ENCODE results near the gene AHI1. TPM values are rescaled to one million over a fixed set of nuclear protein-coding genes. Genes with fewer than 3 reads are reported as not detected.

The AHI1 gene
- polyA plus RNA-seq, 1 of the 3 experiments (the other 2 are of a cell fraction), result 7.3 TPM

- TF ChIP-seq YY1 (IDR thresholded peaks at IDR 0.05; ENCODE audit: low read depth), result no peak
- no peak for TF ChIP-seq TAF1 (IDR thresholded peaks at IDR 0.05; ENCODE audit: borderline replicate concordance, low read depth, low read length)
- no peak for TF ChIP-seq RAD21 (IDR thresholded peaks at IDR 0.05; ENCODE audit: low read length)
- TF ChIP-seq RXRA (IDR thresholded peaks at IDR 0.05; ENCODE audit: borderline replicate concordance, low read depth), result no peak
- TF ChIP-seq EZH2phosphoT487 (IDR thresholded peaks at IDR 0.05; ENCODE audit: borderline replicate concordance, low read depth), result no peak
- TF ChIP-seq FOSL2 (IDR thresholded peaks at IDR 0.05; ENCODE audit: borderline replicate concordance, low read depth), result no peak
- no peak for TF ChIP-seq NFIC (IDR thresholded peaks at IDR 0.05; ENCODE audit: borderline replicate concordance)
- no peak for TF ChIP-seq NRF1 (IDR thresholded peaks at IDR 0.05; ENCODE audit: low read depth, low read length)
- no peak for TF ChIP-seq FOXJ3 (CRISPR knock-in tag; IDR thresholded peaks at IDR 0.05)
- 98% methylated on average over 2 of the region's 2 CpGs for WGBS (ENCODE audit: low lambda C conversion rate)
- no peak for DNase-seq
- H3K9me3 ChIP-seq, result no peaks in the 10 kb centered on the region; the same call in 1 of the 2 replicates
- H3K27me3 ChIP-seq (ENCODE audit: insufficient read depth), result no peaks in the 10 kb centered on the region
- no peaks in the 10 kb centered on the region for H3K9me2 ChIP-seq
- peaks cover 0 to 5% of the 10 kb centered on the region in 2 experiments; a peak in 1 of 4 replicates for H3K4me1 ChIP-seq (ENCODE audit: control insufficient read depth in 1 of 2, insufficient read depth in 2 of 2, low read depth in 1 of 2, low read length in 1 of 2)
- no peak overlapping the region for H3K4me3 ChIP-seq (ENCODE audit: low read depth in 2 of 2, low read length in 1 of 2)
- no peak overlapping the region for H2AFZ ChIP-seq (ENCODE audit: low read depth)
- H3K27ac ChIP-seq (ENCODE audit: low read depth in 2 of 2, low read length in 1 of 2), result no peak overlapping the region
- H3F3A ChIP-seq (replicated peaks; ENCODE audit: insufficient read depth), result peaks cover 18% of the 10 kb centered on the region
- H3K9ac ChIP-seq, result no peak overlapping the region
- ChIA-PET CTCF (no interaction called here), POLR2A (no interaction called here)
- peaks cover 0 to 3% of the 10 kb centered on the region in 2 experiments for H3K36me3 ChIP-seq (replicated peaks in 1 of 2; ENCODE audit: control insufficient read depth in 1 of 2, insufficient read depth in 2 of 2, low read length in 1 of 2)
- H3K79me2 ChIP-seq (ENCODE audit: insufficient read depth), result peaks cover 19% of the 10 kb centered on the region
- H4K20me1 ChIP-seq (ENCODE audit: insufficient read depth), result no peaks in the 10 kb centered on the region
- H3K4me2 ChIP-seq, result no peak overlapping the region
Measured at GRCh38 chr6:135353113-135353512, 144.4 kb downstream of the AHI1 start.

DNA sequence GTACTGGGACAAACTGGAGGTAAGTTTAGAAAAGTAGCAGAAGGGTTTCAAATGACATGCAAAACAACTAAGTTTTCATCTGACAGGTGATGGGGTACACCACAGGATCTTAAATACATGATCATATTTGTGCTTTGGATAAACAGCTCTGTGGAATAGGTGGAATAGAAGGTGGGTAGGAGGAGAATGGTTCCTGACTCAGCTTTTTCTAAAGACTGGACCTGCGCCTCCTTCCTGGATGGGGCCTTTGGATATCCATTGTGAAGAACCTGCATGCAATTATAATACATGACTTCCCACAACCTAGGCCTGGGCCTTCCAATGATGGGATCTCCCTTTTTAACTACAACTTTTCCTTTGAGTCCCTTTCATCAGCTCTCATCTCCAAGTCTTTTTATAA lies 145.9 kb downstream of the AHI1 start:
- ChIA-PET CTCF (no interaction called here), POLR2A (no interaction called here)
- Histone ChIP-seq H3K27ac (ENCODE audit: low read depth in 2 of 2, low read length in 1 of 2) (no peak overlapping the region), H3K79me2 (ENCODE audit: insufficient read depth) (peaks cover 19% of the 10 kb centered on the region), H4K20me1 (ENCODE audit: insufficient read depth) (no peaks in the 10 kb centered on the region), H3K9me2 (no peaks in the 10 kb centered on the region), H3F3A (replicated peaks; ENCODE audit: insufficient read depth) (peaks cover 20% of the 10 kb centered on the region), H3K9me3 (no peaks in the 10 kb centered on the region; the same call in 1 of the 2 replicates), H3K4me1 (ENCODE audit: control insufficient read depth in 1 of 2, insufficient read depth in 2 of 2, low read depth in 1 of 2, low read length in 1 of 2) (peaks cover 3 to 13% of the 10 kb centered on the region in 2 experiments; a peak in 3 of 4 replicates), H3K4me2 (no peak overlapping the region), H3K27me3 (ENCODE audit: insufficient read depth) (no peaks in the 10 kb centered on the region), H3K36me3 (replicated peaks in 1 of 2; ENCODE audit: control insufficient read depth in 1 of 2, insufficient read depth in 2 of 2, low read length in 1 of 2) (peaks cover 0 to 3% of the 10 kb centered on the region in 2 experiments), H2AFZ (ENCODE audit: low read depth) (no peak overlapping the region), H3K4me3 (ENCODE audit: low read depth in 2 of 2, low read length in 1 of 2) (no peak overlapping the region), H3K9ac (no peak overlapping the region)
- DNase-seq, result no peak
- 100% methylated on average over 1 of the region's 1 CpG for WGBS (ENCODE audit: low lambda C conversion rate)
- TF ChIP-seq IRF3 (IDR thresholded peaks at IDR 0.05; ENCODE audit: low read depth, low read length), result no peak

- 80% methylated on average over 4 of the region's 4 CpGs for WGBS (ENCODE audit: low lambda C conversion rate)
- CTCF ChIA-PET, result no interaction called here
- H3K9me2 ChIP-seq, result no peaks in the 10 kb centered on the region
Measured at GRCh38 chr6:135347887-135348286, 149.7 kb downstream of the AHI1 start.

More at GRCh38 chr6:135347887-135348286, 149.7 kb downstream of the AHI1 start:
- H4K20me1 ChIP-seq (ENCODE audit: insufficient read depth), result no peaks in the 10 kb centered on the region
- peaks cover 29% of the 10 kb centered on the region for H3F3A ChIP-seq (replicated peaks; ENCODE audit: insufficient read depth)
- DNase-seq, result peak; percentile 4
- peaks cover 0 to 3% of the 10 kb centered on the region in 2 experiments for H3K36me3 ChIP-seq (replicated peaks in 1 of 2; ENCODE audit: control insufficient read depth in 1 of 2, insufficient read depth in 2 of 2, low read length in 1 of 2)
- H3K79me2 ChIP-seq (ENCODE audit: insufficient read depth), result peaks cover 5% of the 10 kb centered on the region; the same call in 1 of the 2 replicates
- H3K9ac ChIP-seq, result no peak overlapping the region
- no peak overlapping the region for H3K4me2 ChIP-seq
- H3K27ac ChIP-seq (ENCODE audit: low read depth in 2 of 2, low read length in 1 of 2), result peak overlapping the region; percentile 43 to 83; a peak in 2 of 4 replicates
- POLR2A ChIA-PET, result no interaction called here
- no peaks in the 10 kb centered on the region for H3K27me3 ChIP-seq (ENCODE audit: insufficient read depth)
- peaks cover 3 to 13% of the 10 kb centered on the region in 2 experiments; a peak in 3 of 4 replicates for H3K4me1 ChIP-seq (ENCODE audit: control insufficient read depth in 1 of 2, insufficient read depth in 2 of 2, low read depth in 1 of 2, low read length in 1 of 2)
- TF ChIP-seq RCOR1 (IDR thresholded peaks at IDR 0.05; ENCODE audit: low read length), result no peak
- TF ChIP-seq CHD2 (IDR thresholded peaks at IDR 0.05; ENCODE audit: low read length, partially characterized antibody), result no peak
- no peak for TF ChIP-seq MXI1 (IDR thresholded peaks at IDR 0.05; ENCODE audit: low read depth, low read length)
- no peak overlapping the region for H3K4me3 ChIP-seq (ENCODE audit: low read depth in 2 of 2, low read length in 1 of 2)
- no peak overlapping the region for H2AFZ ChIP-seq (ENCODE audit: low read depth)
- H3K9me3 ChIP-seq, result no peaks in the 10 kb centered on the region; the same call in 1 of the 2 replicates
